Stimulated activated CD4-positive, alpha-beta T cell treated with anti-CD3 and anti-CD28 coated beads, TNF-alpha, amount 100 ng/mL, for 4 hours (primary cell): ENCODE results near the gene CRIP2.

Experiments used
- DNase-seq, 3 experiments: peaks; one replicate each; pipeline ENCODE4 v3.0.0-alpha.2; 2020; ENCODE audit warnings: low read depth in 3 of 3

CRIP2 gene, protein sequence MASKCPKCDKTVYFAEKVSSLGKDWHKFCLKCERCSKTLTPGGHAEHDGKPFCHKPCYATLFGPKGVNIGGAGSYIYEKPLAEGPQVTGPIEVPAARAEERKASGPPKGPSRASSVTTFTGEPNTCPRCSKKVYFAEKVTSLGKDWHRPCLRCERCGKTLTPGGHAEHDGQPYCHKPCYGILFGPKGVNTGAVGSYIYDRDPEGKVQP

DNA sequence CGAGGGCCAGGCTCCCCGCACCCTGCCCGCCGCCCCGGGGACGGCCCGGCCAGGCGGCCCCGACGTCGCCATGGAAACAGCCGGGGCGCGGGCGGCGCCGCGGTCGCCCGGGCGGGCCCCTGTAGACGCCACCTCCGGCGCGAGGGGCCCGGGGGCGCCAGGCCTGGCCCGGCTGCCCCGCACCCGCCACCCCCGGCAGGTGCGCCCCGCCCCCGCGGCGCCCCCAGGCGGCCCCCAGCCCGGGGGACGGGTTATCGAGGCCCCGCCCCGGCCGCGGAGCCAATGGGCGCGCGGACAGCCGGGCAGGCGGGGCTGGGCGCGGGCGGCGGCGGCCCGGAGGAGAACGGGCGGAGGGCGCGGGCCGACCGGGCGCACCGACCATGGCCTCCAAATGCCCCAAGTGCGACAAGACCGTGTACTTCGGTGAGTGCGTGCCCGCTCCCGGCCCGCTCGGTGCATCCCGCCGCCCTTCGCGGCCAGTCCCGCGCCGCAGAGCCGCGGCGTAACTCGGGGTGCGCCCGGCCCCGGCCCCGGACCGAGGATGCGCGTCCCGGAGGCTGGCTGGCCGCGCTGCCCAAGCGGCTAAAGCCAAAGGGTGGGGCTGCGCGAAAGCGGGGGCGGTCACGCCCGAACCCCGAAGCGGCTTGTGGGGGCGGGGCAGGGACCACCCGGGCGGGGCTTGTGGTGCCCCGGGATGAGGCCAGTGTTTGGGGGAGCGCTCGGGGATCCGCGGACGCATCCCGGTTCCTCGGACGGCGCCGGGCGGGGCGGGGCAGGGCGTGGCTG lies at the start of gene CRIP2:
Gene CRIP2 (plus strand): TSS at position 339 of the 786 bp plus-strand sequence. CDS start 42 bp downstream, at position 381.
- no peak for DNase-seq

DNA sequence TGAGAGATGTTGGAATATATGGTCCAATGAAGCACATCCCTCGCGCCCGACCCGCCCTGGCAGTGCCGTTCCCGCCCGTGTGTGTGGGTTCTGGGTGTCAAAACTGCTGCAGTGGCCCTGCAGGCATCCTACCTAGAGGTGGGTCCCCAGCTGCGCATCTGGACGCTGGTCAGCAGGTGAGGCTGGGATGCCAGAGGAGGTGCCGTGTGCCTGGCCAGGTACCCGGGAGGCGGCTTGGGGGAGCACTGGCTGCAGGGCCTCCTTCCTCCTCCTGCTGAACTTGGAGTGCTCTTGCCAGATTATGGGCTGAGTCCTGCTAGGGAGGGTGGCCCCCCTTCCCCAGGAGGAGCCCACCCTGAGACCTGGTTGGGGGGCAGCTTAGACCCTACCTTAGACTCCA lies 49.8 kb upstream of the CRIP2 start:
- DNase-seq = no peak

DNA sequence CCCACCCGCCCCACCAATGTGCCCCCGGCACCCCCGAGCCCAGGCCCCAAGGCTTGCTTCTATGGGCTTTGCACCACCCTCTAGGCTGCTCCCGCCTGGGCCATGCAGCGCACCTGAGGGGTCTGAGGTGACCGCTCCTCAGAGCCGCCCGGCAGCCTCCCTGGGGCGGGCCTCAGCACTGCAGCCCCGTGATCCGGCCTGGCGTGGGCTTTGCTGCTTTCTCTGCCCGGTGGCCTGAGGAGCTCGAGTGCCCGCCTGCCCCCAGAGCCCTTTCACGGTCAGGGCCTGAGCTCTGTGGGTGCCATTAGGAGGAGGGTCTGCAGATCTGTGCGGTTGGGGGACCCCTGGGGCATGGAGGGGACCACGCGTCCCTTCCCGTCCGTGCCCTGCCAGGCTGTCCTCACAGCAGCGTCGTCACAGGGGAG lies 48.8 kb upstream of the CRIP2 start:
- no peak for DNase-seq

DNA sequence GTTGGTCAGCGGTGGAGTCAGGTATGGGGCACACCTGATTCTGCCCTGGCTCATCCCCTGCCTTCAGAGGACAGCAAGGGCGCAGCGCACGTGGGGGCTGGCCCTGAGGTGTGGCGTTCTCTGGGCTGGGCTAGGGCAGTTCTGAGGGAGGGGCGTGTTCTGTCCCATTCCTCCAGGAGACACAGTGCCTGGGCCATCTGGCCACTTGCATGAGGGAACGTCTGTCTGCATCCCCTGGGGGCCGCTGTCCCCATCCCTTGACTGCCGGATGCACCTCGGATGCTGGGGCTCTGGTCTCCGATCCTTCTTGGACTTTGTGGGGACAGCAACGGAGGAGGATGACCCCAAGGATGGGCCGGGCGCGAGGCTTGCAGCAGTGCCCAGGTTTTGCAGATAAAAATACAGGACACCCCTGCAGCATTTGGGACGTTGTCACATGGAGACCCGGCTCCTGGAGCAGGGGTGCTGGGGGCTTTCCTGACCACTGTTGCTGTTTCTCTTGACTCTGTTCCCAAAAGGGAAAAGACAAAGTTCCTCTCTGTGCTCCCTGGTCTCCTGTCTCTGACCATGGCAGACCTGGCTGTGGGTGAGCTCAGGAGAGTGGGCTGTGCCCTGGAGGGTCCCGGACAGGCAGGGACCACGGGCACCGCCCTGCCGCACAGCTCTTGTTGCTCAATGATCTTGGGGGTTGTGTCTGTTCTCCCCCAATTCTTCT lies 48.0 kb upstream of the CRIP2 start:
- no peak for DNase-seq

DNA sequence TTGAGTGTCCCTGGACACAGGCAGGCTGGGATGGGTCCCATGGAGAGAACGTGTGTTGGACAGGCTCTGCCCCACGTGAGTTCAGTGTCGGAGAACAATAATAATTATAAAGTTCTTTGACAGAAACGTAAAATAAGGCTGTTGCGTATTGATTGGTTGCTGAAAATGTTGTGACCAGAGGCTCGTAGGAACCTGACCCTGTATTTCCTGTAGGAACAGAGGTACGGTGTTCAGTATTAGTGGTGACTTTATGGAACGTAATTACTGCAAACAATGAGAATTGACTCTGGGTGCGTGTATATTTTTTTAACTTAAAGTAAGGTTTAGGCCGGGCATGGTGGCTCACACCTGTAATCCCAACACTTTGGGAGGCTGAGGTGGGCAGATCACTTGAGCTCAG lies 47.2 kb upstream of the CRIP2 start:
- DNase-seq = no peak

DNA sequence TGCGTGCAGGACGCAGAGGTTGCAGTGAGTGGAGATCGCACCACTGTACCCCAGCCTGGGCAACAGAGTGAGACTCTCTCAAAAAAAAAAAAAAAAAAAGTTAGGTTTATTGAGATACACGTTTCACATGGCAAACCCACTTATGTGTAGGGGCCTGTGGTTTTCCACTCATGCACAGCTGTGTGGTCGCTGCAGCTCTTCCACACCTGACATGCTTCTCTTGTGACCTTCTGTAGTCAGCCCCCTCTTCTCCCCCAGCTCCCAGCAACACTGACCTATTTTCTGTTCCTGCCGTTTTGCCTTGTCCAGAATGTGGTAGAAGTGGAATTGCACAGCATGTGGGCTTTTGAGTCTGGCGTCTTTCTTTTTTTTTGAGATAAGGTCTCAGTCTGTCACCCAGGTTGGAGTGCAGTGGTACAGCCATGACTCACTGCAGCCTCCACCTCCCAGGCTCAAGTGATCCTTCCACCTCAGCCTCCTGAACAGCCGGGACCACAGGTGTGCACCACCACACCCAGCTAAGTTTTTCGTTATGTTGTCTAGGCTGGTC lies 46.6 kb upstream of the CRIP2 start:
- DNase-seq = no peak

DNA sequence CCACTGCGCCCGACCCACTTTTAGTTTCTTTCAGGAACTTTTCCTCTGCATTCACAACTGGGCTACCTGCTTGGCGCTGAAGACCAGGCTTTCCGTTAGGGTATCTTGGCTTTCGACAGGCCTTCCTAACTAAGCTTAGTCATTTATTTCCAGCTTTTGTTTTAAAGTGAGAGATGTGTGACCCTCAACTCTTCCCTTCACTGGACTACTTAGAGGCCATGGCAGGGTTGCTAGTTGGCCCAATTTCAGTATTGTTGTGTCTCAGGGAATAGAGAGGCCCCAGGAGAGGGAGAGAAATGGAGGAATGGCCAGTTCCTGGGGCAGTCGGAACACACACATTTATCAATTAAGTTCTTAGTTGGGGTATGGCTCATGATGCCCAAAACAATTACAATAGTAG lies 44.6 kb upstream of the CRIP2 start:
- no peak for DNase-seq

DNA sequence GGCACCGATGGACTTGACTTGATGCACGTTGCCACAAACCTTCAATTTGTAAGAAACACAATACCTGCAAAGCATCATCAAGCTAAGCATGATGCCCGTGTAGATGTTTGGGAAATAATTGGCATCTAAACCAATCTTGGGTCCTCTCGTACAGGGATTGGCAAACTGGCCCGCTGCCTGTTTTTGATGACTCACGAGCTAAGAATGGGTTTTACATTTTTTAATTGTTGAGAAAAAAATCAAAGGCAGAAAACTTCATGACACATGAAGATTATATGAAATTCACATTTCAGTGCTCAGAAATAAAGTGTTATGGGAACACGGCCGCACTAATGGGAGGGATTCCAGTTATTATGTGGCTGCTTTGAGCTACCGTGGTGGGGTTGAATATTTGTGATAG lies 44.1 kb upstream of the CRIP2 start:
- no peak for DNase-seq

DNA sequence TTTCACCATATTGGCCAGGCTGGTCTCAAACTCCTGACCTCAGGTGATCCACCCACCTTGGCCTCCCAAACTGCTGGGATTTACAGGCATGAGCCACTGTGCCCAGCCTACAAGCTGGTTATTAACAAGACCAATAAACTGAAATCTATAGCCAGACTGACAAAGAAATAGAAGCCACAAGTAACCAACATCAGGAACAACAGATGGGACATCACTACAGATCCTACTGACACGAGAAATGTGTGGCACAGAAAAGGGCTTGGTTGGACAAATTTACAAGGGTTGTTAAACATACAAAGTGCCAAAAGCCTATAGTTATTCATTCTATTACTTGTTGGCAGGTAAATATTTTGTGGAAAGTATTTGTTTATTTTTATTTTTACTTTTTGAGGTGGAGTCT lies 43.4 kb upstream of the CRIP2 start:
- no peak for DNase-seq

DNA sequence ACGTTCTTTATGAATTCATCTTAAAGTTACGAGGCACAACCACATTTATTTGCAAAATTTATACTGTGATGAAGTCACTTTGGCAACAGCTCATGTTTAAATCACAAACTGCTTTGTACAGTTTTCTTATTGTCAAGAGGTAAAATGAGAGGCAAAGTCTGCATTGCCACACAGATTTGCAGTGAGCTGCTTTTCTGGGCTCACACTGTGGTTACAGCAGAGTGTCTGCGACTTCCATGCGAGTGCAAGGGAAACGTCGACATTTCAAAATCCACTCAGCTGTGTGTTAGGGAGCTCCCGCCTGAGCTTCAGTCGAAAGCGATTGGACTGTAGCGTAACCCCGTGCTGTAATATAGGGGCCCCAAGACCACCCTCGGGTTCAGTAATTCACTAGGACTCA lies 42.0 kb upstream of the CRIP2 start:
- DNase-seq = no peak

DNA sequence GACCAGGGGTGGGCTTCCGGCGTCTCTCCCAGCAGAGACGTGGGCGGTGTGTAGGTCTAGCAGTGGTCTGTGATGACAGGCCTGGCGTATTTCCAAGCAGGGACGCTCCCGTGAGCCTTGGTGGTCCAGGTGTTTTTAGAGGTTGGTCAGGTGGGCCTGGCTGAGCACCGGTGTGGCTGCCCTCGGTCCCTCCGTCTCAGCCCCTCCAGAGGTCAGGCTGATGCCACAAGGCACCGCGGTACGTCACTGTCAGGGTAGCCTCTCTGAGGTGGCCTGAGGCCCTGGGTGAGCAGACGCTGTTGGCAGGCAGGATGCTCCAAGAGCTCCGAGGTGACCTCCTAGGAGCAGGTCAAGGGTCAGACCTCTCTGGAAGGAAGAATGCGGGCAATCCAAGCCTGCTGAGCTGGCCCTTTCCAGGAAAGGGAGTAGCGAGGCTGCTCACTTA lies 41.4 kb upstream of the CRIP2 start:
- DNase-seq = no peak

DNA sequence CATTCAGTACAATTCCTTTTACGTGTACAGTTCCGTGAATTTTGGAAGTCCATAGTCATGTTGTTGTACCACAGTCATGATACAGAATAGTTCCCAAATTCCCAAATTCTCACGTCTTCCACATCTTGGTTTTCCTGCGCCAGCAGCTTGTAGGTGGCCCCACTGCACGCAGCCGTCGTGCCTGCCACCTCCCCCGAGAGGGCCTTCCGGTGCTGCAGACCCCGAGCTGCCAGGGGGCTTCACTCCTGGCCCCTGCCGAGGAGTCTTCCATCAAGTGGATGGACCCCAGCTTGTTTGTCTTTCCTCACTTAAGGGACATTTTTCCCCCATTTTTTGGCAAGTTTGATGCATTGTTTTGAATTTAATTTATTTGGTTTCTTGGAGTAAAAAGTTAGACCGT lies 38.2 kb upstream of the CRIP2 start:
- no peak for DNase-seq

DNA sequence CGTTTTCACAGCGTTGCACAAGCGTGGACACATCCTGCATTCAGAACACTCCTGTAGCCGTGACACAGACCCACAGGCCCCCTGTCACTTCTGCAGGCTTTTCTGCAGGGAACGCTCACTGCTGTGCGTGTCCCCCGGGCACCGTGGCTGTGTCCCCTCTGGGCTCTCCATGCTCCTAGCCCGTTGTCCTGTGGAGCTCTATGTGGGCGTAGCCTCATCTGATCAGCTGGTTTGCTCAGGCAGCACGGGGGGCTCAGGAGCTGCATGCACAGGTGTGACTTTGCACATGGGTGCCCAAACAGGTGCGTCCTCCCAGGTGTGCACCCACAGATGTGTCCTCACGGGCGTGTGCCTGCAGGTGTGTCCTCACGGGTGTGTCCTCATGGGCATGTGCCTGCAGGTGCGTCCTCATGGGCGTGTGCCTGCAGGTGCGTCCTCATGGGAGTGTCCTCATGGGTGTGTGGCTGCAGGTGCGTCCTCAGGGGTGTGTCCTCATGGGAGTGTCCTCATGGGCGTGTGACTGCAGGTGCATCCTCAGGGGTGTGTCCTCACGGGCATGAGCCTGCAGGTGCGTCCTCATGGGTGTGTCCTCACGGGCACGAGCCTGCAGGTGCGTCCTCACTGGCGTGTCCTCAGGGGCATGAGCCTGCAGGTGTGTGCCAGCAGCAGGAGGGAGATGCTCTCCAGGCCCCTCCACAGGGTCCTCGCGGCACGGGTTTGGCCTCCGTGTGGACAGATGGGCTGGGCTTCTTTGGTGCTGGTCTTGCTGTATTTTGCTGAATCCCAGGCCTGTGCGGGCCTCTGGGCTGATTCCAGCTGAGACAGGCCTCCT lies 37.5 kb upstream of the CRIP2 start:
- no peak for DNase-seq

DNA sequence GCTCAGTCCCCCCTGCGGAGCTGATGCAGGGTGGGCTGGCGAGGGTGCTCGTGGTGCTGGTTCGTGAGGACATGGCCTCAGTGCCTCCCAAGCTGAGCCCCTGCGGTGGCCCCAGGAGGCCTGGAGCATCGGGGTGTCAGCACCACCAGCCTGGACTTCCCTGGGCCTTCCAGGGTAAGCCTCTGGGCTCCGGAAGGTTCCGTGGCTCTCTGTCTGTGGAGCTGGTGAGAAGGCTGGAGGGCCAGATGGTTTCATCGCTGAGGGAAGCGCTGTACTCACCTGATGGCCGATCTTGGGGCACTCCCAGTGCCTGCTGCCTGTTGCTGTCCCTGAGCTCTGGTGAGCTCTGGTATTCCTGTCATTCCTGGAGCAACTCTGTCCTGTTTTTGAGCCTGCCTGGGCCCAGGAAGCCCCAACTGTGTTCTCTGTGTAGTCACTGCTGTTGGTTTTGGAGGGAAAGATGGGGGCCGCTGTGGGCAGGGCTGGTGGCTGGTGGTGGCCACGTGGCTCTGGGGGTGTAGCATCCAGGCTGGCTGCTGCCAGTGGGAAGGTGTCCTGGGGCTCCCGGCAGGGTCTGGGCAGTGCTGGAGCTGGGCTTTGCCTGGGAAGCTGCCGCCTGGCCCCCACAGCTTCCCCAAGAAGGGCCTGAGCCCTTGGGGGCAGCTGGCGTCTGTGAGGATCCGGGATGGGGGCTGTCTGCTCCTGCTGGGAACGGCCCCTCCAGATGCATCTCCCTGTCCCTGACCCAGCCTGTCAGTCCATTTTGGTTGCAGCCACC lies 36.7 kb upstream of the CRIP2 start:
- no peak for DNase-seq

DNA sequence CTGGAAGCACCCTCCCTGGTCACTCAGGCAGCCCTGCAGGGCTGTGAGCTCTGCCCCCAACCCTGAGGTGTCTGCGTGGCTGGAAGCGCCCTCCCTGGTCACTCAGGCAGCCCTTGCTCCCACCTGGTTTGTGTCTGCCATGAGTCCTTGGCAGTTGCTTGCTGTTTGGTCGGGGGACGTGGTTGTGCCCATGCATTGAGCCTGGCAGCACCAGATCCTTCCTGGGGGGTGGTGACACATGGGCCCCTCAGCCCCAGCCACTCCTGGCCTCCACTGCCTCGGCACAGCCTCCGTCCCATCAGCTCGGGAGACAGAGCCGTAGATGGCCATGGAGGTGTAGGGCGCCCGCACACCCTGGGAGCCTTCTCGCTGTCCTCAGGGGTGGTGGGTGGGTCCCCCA lies 35.4 kb upstream of the CRIP2 start:
- no peak for DNase-seq

DNA sequence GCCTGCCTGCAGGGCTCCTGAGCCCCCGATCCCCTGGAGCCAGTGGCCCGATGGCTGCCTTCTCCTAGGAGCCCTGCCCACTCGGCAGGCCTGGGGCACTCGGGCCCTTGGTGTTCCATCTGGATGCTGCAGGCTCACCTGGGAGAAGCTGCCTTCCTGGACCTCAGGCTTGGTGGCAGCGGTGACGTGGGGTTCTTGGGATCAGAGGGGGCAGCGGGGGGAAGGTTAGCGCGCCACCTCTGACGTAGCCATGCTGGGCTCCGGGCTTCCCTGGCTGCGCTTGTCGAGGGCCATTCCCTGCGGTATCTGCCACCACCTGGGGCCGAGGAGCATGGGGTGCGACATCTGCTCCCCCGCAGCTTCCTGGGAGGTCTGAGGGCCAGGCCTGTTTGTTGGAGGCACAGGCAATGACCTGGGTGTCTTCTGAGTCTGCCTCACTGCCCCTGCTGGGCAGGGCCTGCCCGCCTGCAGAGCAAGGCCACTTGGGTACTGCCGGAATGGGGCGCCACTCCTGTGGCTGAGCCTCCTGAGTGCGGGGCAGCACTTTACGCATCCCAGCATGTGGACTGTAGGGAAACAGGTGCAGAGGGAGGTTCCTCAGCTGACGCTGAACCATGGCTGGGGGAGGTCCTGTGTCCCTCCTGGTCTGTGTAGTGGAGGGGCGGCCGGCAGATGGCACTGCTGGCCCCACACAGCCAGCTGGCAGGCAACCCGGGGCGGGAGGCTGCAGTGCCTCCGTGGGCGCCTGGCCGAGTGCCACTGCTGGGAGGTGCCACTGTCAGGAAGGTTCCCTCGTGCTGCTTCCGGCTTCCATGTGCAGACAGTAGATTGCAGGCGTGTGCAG lies 34.7 kb upstream of the CRIP2 start:
- no peak for DNase-seq

DNA sequence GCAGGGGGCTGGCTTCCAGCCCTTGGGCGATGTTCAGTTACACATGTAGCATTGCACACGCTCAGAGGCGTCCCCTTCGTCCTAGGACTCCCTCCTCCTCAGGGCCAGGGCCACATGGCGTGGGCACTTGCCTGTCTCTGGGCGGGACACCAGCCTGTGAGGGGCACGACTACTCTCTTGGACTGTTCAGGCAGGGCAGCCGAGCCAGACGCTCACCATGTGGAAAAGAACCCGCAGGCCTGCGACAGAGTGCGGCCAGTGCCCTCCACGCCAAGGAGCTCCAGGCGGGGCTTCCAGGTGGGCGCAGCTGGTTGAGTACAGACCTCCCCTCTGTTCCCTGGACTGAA lies 34.1 kb upstream of the CRIP2 start:
- no peak for DNase-seq

DNA sequence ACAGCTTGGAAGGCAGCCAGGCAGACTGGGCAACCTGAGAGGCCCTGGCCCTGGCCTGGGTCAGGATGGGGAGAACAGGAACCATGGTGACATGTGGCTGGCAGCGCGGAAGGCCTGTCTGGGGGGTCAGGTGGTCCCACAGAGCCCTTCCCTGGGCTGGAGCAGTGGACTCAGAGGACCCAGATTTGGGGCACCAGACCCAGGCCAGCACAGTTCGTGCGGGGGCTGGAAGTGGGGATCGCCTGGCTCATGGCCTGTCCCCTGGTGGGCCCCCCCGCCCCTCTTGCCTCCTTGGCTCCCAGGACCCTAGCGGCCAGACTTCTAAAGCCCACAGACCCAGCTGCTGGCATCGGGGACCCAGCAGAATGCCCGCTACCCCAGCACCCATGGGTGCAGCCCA lies 33.6 kb upstream of the CRIP2 start:
- no peak for DNase-seq

DNA sequence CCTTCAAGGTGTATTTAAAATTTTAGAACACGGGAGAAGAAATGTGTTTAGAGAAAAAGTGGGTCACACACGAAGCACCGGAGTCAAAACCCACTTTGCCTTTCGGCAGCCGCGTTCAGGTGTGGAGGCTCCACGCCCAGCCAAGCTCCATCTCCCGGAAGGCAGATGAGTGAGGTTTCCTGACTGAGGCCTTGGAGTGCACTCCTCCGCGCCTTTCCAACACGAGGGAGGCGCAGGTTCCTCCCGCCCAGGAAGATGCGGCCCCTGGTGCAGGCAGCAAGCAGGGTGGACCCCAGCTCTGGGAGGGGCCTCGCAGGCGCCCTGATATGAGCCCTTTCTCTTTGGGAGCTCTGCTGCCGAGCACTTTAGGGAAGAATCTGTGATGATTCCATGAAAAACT lies 32.5 kb upstream of the CRIP2 start:
- no peak for DNase-seq

DNA sequence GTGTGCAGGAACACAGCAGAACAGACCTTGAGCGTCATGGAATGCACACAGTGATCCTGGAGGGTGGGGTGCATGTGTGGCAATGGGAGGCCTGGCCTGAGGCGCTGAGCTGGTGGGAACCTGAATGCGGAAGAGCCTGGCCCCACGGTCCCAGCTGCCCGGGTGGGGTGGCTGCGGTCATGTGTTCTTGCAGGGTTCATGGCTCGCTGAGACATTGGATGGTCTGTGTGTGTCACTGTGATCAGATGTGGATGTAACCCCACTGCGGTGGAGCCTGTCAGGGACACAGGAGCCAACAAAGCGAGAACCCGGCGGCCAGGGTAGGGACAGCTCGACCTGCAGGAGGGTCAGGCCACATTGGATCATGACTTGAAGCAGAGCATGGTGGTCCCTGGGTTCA lies 31.8 kb upstream of the CRIP2 start:
- DNase-seq = no peak
